Measurements from ENCODE around the gene TMEM44. TPM values are rescaled to one million over a fixed set of nuclear protein-coding genes. Genes with fewer than 3 reads are reported as not detected.
A peak's percentile ranks its signal among the peaks of the same experiment; 100 is the strongest.

Gene TMEM44
- total RNA-seq, 4 donors from 2014 or later: 4.4 to 8.8 (median 7.4) TPM

- TF ChIP-seq, protein P1, sequence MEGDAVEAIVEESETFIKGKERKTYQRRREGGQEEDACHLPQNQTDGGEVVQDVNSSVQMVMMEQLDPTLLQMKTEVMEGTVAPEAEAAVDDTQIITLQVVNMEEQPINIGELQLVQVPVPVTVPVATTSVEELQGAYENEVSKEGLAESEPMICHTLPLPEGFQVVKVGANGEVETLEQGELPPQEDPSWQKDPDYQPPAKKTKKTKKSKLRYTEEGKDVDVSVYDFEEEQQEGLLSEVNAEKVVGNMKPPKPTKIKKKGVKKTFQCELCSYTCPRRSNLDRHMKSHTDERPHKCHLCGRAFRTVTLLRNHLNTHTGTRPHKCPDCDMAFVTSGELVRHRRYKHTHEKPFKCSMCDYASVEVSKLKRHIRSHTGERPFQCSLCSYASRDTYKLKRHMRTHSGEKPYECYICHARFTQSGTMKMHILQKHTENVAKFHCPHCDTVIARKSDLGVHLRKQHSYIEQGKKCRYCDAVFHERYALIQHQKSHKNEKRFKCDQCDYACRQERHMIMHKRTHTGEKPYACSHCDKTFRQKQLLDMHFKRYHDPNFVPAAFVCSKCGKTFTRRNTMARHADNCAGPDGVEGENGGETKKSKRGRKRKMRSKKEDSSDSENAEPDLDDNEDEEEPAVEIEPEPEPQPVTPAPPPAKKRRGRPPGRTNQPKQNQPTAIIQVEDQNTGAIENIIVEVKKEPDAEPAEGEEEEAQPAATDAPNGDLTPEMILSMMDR (IDR thresholded peaks at IDR 0.05): no peak
- TF ChIP-seq POLR2A (IDR thresholded peaks at IDR 0.05): no peak
- TF ChIP-seq POLR2AphosphoS5 (IDR thresholded peaks at IDR 0.05): no peak
- TF ChIP-seq EP300 (IDR thresholded peaks at IDR 0.05): no peak
- no peak overlapping the region for H3K4me3 ChIP-seq
- ATAC-seq: no peak
- H3K27ac ChIP-seq: no peak overlapping the region
- peaks cover 0 to 7% (median 0%) of the 10 kb centered on the region in 3 donors for H3K4me1 ChIP-seq
- 17 to 86% methylated on average over 4 to 5 of the region's 8 CpGs for WGBS, 2 donors (ENCODE audit: low coverage in 1 of 2)
- H3K27me3 ChIP-seq: peaks cover under 1% of the 10 kb centered on the region
- no peaks in the 10 kb centered on the region for H3K36me3 ChIP-seq
- no peaks in the 10 kb centered on the region for H3K9me3 ChIP-seq
Measured at GRCh38 chr3:194579091-194579606, 54.1 kb downstream of the TMEM44 start.

DNA sequence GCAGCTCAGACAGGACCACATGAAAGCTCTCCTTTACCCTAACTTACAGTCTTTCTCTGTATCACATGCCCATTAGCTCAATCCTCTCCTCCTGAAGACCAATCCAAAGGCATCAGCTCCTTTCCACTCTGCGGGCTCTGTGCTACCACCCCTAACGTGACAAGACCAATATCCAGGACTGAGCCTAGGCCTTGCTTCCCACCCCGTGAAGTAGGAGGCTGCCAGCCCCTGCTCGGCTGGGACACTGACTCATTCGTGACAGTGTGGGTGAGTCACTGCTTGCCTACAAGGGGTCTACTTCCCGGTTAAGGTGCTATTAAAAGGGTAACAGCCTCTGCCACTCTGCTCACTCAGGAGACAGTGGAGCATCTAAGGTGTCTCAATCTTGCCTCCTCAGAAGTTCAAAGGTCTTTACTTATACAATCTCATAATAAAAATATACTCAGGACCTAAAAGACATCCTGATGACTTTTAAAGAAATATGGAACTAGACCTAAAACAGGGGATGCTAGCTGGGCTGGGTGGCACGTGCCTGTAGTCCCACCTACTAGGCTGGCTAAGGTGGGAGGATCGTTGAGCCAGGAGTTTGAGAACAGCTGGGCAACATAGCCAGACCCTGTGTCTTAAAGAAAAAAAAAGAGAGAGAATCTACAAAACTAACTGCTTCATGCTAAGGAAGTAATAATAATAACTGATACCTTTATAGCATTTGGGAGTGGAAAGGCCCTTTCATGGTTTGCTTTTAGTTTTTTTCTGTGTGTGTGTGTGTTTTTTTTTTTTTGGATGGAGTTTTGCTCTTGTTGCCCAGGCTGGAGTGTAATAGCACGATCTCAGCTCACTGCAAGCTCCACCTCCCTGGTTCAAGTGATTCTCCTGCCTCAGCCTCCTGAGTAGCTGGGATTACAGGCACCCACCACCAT is 55.0 kb downstream of the TMEM44 start:
- H3K4me1 ChIP-seq: peaks cover 0 to 2% (median 0%) of the 10 kb centered on the region in 3 donors
- H3K27me3 ChIP-seq: peaks cover 9% of the 10 kb centered on the region
- H3K4me3 ChIP-seq: no peak overlapping the region
- no peak for TF ChIP-seq POLR2A (IDR thresholded peaks at IDR 0.05)
- TF ChIP-seq POLR2AphosphoS5 (IDR thresholded peaks at IDR 0.05): no peak
- TF ChIP-seq, protein P1 (IDR thresholded peaks at IDR 0.05): no peak
- no peak for TF ChIP-seq EP300 (IDR thresholded peaks at IDR 0.05)
- 40 to 53% methylated on average over 5 to 6 of the region's 9 CpGs for WGBS, 2 donors (ENCODE audit: low coverage in 1 of 2)
- H3K9me3 ChIP-seq: no peaks in the 10 kb centered on the region
- no peaks in the 10 kb centered on the region for H3K36me3 ChIP-seq
- ATAC-seq: peak; percentile 58
- H3K27ac ChIP-seq: no peak overlapping the region

DNA sequence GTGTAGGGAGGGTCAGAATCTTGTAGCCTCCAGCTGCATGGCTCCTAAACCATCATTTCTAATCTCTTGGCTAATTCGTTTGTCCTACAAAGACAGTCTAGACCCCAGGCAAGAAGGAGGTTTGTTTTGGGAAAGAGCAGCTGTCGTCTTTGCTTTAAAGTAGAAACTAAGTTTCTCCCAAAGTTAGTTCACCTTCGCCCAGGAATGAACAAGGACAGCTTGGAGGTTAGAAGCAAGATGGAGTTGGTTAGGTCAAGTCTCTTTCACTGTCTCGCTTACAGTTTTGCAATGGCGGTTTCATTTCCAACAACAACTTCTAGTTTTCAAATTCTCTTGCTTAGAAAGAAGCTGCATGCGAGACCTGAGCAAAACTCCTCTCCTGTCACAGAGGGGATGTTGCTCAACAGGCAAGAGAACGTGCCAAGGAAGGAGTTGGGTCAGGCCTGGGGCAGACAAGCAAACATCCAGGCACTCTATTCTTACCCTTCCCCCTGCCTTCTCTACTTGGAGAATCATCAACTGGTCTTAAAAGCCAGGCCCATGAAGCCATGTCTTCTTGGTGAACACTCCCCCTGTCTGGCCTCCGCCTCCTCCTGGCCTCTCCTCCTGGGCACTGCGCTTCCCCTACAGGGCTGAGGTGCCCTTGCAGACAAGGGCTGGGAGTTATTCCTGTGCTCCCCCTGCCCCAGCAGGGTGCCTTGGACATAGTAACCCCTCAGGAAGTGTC is 57.6 kb downstream of the TMEM44 start:
- H3K9me3 ChIP-seq: no peaks in the 10 kb centered on the region
- H3K27ac ChIP-seq: peak overlapping the region in 2 of 4 donors; percentile 2 to 52
- TF ChIP-seq EP300 (IDR thresholded peaks at IDR 0.05) (no peak), POLR2AphosphoS5 (IDR thresholded peaks at IDR 0.05) (no peak), POLR2A (IDR thresholded peaks at IDR 0.05) (no peak)
- TF ChIP-seq, protein P1 (IDR thresholded peaks at IDR 0.05): no peak
- H3K4me3 ChIP-seq: no peak overlapping the region
- peaks cover 0 to 11% (median 5%) of the 10 kb centered on the region in 3 donors for H3K4me1 ChIP-seq
- H3K36me3 ChIP-seq: no peaks in the 10 kb centered on the region
- WGBS, 2 donors (ENCODE audit: low coverage in 1 of 2): 67 to 68% methylated on average over 1 to 7 of the region's 9 CpGs
- peak; percentile 65 for ATAC-seq
- H3K27me3 ChIP-seq: peaks cover 9% of the 10 kb centered on the region

DNA sequence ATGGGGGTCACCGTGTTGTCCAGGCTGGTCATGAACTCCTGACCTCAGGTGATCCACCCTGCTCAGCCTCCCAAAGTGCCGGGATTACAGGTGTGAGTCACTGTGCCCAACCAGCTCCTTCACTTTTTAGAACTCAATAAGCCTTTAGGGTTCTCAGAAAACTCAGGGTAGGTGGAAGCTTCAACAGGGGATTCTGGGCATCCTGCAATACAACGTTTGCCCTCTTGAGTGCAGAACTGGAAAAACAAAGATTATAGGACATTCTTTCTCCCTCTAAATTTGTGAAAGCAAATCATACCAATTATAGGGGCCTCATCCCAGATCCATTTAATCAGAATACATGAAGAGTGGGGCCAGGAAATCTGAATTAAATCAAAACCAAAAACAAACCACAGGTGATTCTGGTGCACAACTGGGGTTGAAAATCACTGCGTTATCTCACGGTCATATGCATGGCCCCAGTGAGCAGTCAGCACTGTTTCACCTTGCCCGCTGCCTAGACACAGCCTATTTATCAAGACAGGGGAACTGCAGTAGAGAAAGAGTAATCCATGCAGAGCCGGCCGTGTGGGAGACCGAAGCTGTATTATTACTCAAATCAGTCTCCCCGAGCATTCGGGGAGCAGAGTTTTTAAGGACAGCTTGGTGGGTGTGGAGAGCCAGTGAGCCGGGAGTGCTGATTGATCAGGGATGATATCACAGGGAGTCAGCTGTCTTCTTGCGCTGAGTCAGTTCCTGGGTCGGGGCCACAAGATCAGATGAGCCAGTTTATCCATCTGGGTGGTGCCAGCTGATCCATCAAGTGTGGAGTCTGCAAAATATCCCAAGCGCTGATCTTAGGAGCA is 58.4 kb downstream of the TMEM44 start:
- 39 to 44% methylated on average over 10 to 13 of the region's 15 CpGs for WGBS, 2 donors (ENCODE audit: low coverage in 1 of 2)

More for the DNA sequence above, 58.4 kb downstream of the TMEM44 start:
- no peaks in the 10 kb centered on the region for H3K9me3 ChIP-seq
- no peak for ATAC-seq
- H3K4me1 ChIP-seq: peaks cover 0 to 11% (median 5%) of the 10 kb centered on the region in 3 donors
- H3K27me3 ChIP-seq: peaks cover 9% of the 10 kb centered on the region
- TF ChIP-seq EP300 (IDR thresholded peaks at IDR 0.05) (no peak), POLR2AphosphoS5 (IDR thresholded peaks at IDR 0.05) (no peak), POLR2A (IDR thresholded peaks at IDR 0.05) (no peak)
- TF ChIP-seq, protein P1 (IDR thresholded peaks at IDR 0.05): no peak
- H3K36me3 ChIP-seq: no peaks in the 10 kb centered on the region
- peak overlapping the region in 1 of 4 donors; percentile 52 for H3K27ac ChIP-seq
- H3K4me3 ChIP-seq: no peak overlapping the region
